Right lung (tissue), 5 donors: ENCODE data around the gene GMDS. TPM values are rescaled to one million over a fixed set of nuclear protein-coding genes. Genes with fewer than 3 reads are reported as not detected.
A peak's percentile ranks its signal among the peaks of the same experiment; 100 is the strongest.

Experiments
- DNase-seq, 2 donors: peaks; one replicate each; pipeline ENCODE4 v3.0.0-alpha.2; 2013
- polyA plus RNA-seq, 5 donors: library from polyadenylated mRNA; unstranded; fragments of 120-200 nt; gene quantifications; one replicate each; pipeline versions ENCODE4 v1.2.1 to v1.2.3, GENCODE V29; 2013; ENCODE audit warnings: inconsistent platforms in 1 of 5, low replicate concordance in 1 of 5; ENCODE audit not compliant: insufficient read length in 5 of 5, insufficient read depth in 1 of 5

GMDS gene
- polyA plus RNA-seq, 5 donors: 16.7 to 26.7 (median 20.5) TPM

DNA sequence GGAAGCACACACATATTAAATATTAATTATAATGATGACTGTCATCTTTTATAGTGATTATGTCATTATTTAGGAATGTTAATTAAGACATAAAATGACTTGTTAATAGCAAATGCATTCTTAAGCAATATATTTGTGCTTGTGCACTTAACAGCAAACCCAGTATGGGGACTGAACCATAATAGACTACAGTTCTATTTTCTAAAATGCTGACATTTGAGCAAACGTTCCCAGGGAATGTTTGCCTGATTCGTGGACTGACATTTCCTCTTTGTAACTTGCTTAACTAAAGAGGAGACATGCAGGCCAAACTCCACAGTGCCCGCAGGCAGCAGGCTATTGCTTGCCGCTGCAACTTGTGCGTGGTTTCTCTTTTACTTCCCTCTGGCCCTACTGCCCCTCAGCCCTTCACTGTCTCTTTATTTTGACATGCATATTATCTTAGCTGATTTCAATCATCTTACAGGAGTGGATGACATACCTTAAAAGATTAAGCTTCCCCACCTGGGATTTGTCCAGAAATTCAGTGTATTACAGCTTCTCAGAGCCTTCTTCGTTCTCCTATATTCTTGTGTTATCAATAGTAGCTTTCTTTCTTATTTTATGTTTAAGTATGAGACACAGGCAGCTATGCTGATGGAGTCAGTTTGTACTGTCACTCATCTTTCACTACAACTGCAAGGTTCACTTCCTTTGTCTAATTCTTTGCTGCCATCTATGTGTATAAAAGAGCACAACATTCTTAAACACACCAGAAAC, 141.5 kb downstream of the GMDS start:
- DNase-seq: peak in 1 of 2 donors; percentile 42

DNA sequence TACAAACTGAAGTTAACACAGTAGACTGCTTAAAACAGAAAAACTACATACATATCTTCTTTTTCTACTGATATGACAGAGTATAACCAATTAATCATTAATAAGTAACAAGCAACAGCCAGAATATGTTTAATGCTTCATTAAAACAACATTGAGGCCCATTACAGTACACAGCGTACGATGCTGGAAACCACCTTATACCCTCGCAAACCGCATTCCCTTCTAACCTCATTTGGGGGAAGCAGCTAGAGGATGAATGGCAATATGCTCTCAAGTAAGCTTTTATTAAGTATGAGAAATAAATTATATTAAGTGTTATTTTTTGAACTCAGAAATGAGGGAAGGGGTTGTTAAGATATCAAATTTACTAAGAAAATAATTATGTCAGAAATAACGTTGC, 142.4 kb downstream of the GMDS start:
- DNase-seq: no peak

DNA sequence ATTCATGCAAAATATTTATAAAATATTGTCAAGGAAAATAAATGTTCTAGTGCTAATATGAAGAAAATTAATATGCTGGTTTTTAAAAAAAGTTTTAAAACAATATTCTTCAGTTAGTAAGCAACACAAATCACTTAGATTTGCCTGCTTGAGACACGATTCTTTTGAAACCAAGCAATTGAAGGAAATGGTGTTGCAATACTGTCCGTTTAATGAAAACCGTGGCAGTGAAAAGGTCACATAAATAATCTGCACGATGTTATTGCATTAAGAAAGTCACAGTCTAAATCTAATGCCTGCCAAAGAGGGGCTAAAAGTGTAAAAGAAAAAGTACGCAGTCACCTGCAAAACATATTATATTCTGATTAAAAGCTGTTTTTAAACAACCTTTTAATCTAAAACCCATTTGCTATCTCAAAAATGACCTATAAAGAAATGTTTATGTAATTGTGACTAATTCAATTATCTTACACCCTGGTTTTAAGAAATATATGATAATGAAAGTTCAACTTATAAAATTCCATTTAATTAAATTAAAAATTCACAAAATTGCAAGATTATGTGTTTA, 143.0 kb downstream of the GMDS start:
- no peak for DNase-seq

DNA sequence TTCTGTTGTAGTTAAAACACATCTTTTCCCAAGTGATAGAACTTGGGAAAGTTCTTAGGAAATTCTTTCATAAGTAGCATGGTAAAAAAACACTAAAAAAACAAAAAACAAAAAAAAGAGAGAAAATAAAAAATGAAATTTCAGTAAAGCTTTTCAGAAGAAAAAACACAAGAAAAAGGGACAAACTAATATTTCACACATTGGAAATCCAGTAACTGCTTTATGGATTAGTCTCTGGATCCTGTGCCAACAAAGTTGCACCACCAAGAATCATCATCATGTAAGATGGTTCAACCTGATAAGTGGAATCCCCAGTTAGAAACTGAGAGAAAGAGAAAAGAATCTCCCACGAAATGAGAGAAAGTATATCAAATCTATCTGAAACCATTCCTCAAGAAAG, 144.2 kb downstream of the GMDS start:
- no peak for DNase-seq

DNA sequence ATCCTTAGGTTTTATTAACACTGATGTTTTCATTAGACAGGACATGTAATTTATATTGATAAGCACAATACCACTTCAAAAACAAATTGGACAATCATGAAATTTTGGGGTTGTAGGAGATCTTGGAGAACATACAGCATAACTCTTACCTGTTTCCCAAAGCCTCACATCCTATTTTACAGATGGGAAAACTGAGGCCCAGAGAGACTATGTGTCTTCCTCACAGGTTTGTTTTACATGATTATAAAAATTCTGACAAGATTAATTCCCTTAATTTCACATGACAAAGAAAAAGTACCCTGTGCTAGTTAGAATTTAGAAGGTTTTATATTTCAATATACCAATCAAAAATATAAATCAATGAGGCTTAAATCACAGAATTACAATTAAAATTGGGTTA, 145.5 kb downstream of the GMDS start:
- DNase-seq: no peak

DNA sequence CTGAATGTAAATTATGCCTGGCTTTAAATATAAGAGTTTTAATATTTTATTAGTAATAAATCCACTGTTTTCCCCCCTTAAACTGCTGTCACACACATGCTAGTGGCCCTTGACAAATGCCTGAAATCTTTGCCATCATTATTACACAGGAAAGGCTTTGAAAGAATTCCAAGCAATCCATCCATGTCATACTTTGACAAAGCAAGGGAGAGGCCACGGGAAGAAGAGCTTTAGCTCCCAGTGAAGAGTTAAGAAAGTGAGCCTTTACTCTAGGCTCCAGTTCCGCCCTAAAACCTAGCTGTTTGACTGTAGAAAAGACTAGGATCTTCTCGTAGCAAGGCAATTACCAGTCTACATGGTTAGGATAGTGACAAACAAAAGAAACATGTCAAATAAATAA, 147.9 kb downstream of the GMDS start:
- no peak for DNase-seq

DNA sequence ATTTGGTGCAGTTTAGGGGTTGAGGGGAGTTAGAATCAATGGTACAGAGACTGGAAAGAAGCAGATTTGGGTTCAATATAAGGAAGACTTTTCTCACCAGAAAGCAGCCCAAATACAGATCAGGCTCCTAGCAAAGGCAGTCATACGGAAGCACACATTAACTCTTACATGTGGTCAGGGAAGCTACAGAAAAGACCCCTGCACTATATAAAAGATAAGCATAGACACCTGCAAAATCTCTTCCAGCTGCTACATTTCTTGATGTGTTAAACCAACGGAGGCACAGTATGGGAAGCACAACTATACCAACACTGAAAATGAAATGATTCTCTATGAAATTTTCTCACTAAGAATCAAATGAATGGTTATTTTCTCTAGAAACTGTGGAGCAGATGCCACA, 150.8 kb downstream of the GMDS start:
- DNase-seq: no peak

DNA sequence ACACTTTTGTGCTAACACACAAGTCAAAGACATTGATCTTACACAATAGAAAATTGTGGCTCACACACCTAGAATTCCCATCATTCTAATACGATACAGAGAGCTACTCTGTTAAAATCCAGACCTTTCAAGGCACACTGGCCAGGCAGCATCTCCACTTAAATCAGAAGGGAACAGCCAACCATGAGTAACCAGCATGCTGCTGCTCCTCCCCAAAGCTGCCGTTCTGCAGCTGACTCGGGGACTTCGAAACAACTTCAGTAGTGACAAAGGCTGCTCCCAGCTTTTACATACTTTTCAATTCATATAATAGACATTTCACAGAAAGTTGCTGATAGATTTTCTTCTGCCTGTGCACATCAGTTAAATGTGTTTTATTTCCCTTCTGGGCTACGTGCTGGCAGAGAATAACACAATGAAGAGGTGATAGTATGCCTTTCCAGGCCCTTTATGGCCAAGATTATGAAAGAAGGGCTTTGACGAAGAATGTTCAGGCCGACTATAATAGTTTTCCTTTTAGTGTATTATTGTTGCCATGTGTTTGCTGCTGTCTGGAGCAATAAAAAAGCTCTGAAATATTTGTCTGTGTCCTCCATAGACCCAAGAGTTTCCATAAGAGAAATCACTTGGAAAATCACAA, 159.0 kb downstream of the GMDS start:
- no peak for DNase-seq

DNA sequence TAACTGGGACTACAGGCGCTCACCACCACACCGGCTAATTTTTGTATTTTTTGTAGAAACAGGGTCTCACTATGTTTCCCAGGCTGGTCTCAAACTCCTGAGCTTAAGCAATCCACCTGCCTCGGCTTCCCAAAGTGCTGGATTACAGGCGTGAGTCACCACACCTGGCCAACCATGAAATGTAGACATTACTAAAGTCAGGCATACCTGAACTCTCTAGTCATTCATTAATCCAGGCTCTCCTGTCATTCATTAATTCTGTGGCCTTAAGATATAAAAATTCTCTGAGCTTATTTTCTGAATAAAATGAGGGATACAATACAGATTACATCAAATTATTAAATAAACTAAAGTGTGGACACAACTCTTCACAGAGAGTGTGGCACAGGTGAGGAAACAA, 159.7 kb downstream of the GMDS start:
- DNase-seq: no peak

DNA sequence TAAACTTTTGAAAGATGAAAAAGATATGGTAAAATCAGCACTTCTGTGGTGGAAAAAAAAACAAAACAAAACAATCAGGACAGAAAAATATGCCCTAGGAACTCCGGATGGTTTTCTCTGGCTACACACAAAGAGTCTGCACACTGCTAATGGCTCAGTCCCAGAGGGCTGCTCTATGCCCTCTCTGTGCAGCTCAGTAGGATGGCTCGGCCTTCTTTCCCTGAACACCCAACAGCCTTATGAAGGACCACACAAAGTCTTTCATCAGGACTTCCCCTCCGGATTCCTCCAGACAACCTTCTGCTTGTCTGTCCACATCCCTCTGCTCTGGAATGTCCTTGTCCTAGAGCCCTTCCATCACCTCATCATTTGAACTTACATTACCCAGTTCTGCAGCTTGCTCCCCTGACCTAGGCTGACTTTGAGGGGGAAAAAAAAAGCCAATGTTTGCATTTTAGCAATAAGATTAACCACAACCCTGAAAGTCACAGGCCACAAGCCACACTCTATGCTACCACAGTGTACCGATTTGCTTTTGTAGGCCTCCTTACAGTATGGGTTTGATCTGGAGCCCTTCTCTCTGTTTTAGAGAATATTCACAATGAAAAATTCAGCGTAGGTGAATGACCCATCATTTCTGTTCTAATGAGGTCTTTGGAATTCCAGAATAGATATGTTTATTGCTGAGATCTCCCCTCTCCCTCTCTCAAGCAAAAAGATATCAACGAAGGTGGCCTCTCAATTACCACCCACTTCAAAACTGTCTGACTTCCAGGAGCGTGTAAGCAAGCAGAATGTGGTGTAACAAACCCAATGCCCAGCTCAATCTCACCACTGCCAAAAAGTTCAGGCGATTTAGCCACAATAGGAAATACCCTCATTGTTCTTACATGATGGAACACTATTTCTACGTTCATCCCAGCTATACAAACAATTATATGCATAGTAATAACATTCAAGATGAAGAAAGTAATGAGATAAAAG, 164.0 kb downstream of the GMDS start:
- DNase-seq: no peak

DNA sequence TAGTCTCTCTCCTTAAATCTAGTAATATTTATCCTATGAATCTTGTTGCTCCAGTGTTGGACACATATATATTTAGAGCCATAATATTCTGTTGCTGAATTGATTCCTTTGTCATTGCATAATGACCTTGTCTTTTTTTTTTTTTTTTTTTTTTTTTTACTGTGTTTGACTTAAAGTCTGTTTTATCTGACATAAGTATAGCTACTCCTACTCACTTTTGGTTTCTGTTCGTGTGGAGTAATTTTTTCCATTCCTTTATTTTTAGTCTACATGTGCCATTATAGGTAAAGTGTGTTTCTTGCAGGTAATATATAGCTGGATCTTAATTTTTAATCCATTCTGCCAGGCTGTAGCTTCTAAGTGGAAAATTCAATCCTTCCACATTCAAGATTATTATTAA, 166.5 kb downstream of the GMDS start:
- DNase-seq: no peak

DNA sequence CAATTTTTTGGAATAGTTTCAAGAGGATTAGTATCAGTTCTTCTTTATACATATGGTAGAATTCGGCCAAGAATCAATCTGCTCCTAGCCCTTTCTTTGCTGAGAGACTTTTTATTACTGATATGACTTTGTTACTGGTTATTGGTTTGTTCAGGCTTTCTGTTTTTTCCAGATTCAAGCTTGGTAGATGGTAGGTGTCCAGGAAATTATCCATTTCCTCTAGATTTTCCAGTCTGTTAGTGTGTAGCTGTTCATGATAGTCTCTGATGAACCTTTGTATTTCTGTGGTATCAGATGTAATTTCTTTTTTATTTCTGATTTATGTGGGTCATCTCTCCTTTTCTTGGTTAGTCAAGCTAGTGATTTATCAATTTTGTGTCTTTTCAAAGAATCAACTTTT, 167.6 kb downstream of the GMDS start:
- DNase-seq: no peak

DNA sequence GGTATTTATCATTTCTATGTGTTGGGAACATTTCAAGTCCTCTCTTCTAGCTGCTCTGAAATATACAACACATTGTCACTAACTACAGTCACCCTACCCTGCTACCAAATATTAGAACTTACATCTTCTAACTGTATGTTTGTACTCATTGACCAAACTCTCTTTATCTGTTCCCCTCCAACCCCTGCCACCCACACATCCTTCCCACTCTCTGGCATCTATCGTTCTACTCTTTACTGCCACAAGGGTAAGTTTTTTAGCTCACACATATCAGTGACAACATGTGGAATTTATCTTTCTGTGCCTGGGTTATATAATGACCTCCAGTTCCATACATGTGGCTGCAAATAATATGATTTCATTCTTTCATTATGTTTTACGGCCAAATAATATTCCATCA, 171.9 kb downstream of the GMDS start:
- no peak for DNase-seq

DNA sequence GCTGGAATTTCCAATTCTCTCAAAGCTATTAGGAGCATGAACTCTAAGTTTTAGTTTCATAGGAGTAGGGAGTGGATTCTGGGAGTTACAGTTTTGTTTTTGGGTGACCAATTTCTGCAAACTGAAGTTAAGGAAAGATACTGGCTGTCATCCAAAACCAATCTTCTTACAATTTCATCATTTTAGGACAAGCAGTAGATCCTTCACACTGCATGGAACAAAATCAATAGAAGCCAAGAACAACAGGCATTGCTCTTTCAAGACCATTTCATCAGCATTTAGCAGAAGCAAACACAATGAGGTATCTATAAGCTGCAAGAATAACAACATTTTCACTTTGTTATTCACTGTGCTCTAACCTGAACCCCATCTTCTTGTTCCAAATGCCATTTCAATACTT, 173.0 kb downstream of the GMDS start:
- DNase-seq: no peak

DNA sequence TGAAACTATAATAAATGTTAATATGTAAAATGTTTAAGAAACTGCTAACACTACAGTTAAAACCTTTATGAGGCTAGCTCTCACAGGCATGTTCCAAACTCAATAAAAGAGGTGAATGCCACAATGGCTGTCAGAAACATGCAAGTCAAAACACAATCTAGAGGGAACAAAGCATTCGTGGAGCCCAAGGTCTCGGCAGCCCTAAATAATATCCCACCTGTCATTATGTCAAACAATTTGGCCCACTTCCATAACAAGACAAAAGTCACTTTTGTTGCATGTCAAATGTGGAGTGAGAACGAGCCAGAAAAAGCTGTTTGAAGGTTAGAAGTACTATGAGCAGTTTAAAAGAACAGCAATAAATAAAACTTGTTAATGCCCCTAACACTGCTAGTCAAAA, 181.9 kb downstream of the GMDS start:
- DNase-seq: no peak

DNA sequence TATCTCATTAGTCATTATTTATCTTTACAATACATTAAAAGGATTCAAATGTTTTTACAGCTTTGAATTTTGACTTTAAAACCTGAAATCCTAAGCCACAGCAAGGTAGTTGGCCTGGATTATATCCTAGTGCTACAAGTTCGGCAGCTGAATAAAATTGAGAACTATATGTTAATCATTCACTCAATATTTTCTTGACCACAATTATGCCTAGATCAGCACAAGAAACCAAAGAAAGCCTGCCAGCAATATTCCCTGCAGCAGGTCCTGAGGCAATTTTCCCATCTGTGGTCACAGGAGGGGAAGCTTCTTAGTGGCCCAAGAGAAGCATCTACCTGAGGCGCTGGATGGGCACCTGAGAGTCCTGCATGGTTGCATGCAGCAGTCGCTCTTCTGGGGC, 183.5 kb downstream of the GMDS start:
- DNase-seq: no peak

DNA sequence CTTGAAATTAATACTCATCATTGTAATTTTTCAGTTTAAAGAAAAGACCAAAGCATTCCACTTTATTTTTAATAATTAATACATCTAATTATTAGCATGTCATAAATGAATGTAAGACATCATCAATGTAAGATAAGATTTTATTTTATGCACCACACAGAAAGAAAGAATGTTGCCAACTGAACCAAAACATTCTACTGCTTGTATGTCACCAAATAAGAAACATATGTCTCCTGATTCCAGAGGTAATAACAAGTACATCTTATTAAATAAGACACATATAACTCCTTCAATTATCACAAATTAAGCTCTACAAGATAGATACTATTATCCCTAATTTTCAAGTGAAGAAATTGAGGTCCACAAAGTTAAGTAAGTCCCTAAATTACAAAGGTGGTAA, 189.5 kb downstream of the GMDS start:
- no peak for DNase-seq

DNA sequence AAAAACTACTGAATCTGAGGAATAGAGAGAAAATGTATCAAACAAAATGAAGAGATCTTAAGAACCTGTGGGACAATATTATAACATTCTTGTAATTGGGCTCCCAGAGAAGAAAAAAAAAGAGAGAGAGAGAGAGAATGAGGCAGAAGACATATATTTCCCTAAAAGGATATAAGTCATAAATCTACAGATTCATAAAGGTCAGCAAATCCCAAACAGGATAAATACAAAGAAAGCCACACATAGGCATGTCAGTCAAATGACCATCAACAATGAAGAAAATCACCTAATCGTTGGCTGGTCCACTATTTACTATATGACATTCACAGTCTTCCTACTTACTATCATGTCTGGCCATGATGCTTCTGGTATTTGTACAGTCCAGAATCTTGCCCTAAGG, 190.3 kb downstream of the GMDS start:
- no peak for DNase-seq

DNA sequence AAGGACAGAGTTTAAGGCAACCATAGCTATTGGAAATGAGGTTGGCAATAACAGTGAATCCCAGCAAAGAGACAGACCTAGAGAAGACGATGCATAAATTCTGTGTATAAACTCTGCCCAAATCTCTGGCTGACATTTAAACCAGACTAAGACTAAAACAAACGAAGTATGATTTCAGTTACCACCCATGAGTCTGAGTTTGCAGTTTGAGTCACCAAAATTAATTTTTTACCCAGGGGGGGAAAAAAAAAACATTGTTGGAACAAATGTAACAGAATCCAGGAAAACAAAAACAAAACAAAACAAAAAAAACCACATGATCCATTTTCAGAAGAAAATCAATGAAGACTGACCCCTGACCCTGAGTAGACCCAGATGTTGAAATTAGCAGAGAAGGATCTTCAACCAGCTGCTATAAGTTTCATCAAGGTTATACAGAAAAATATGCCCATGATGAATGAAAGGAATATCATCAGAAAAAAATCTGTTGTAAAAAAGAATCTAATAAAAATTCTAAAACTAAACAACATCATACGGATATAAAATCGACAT, 190.8 kb downstream of the GMDS start:
- no peak for DNase-seq

DNA sequence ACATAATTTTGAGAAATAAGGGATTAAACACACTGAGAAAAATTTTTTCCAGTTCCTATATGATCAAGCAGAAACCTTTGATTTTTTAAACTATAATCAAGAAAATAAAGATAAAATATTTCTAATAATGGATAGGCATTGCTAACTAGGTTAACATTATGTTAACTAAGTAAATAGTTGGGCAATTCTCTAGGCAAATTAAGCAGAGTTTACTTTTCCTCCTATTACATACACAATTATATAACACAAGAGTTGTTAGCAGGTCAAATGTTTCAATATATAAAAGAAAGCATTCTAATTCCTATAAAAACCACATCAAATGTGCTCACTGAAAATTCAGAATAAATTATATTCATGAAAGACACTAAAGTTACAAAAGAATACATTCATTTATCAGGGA, 191.7 kb downstream of the GMDS start:
- no peak for DNase-seq

DNA sequence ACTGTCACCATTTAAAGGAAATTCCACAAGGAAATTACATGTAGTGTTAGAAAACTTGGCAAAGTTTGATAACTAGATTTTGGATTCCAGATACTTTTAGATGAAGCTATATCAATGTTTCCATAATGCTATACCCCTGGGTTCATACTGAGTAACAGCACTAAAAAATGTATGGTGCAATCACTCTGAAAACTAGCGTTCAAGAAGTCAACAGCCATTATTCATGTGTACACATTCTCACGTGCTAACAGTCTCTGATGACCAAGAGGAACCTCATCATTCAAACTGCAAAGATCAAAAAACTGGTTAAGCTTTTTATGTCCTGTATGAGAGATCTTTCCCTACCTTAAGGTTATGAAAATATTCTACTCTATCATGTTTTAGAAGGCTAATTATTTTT, 197.6 kb downstream of the GMDS start:
- no peak for DNase-seq

DNA sequence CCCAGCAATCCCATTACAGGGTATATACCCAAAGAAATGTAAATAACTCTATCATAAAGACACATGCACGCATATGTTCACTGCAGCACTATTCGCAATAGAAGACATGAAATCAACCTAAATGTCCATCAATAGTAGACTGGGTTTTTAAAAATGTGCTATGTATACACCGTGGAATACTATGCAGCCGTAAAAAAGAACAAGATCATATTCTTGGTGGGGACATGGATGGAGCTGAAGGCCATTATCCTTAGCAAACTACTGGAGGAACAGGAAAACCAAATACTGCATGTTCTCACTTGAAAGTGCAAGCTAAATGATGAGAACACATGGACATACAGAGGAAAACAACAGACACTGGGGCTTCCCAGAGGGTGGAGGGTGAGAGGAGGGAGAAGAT, 201.2 kb downstream of the GMDS start:
- no peak for DNase-seq
